Fibroblast of the aortic adventitia (primary cell): ENCODE data around the gene WEE2. TPM values are rescaled to one million over a fixed set of nuclear protein-coding genes. Genes with fewer than 3 reads are reported as not detected.
A peak's percentile ranks its signal among the peaks of the same experiment; 100 is the strongest.

Experiments
- DNase-seq: peaks from one replicate; pipeline ENCODE4 v3.0.0-alpha.2; 2010; ENCODE audit warnings: low read depth
- H3K4me3 ChIP-seq: 2 replicates; pipeline ENCODE4 v1.5.1; 2011; ENCODE audit warnings: low read depth, mild to moderate bottlenecking, control low read depth, low read length, moderate library complexity
- CTCF ChIP-seq: IDR thresholded peaks from 2 replicates; pipeline ENCODE4 v1.5.1; 2011; ENCODE audit warnings: mild to moderate bottlenecking, low read length, control low read depth, inconsistent platforms; ENCODE audit not compliant: insufficient read depth
- total RNA-seq: library from RNA; depleted of rRNA; stranded (reverse); fragments of >200 nt; gene quantifications from 2 replicates; pipeline ENCODE4 v1.2.3, GENCODE V29; 2012; ENCODE audit warnings: low replicate concordance

Gene WEE2
- total RNA-seq, 1 donor, result under 0.01 TPM

- DNase-seq, result no peak
- no peak for TF ChIP-seq CTCF
- no peak overlapping the region for H3K4me3 ChIP-seq
Observed at GRCh38 chr7:141715794-141716689, 7.9 kb downstream of the WEE2 start.

DNA sequence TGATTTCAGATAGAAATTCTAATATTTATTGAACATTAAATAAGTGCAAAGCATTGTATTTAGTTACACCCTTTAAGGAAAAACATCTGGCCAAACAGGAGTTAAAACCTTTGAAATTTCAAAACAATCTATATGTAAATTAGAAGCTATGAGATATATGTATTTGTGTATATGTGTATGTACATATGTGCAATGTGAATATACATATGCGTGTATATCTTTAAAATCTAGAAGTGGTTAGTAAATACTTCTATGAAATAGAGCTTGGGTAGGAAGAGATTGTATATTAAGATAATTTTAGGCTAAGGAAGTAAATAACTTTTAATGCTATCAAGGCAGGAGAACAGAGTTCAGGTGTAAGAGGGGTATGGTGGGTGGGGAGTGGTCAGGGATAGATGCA, 9.3 kb downstream of the WEE2 start:
- no peak overlapping the region for H3K4me3 ChIP-seq
- no peak for DNase-seq
- no peak for TF ChIP-seq CTCF

DNA sequence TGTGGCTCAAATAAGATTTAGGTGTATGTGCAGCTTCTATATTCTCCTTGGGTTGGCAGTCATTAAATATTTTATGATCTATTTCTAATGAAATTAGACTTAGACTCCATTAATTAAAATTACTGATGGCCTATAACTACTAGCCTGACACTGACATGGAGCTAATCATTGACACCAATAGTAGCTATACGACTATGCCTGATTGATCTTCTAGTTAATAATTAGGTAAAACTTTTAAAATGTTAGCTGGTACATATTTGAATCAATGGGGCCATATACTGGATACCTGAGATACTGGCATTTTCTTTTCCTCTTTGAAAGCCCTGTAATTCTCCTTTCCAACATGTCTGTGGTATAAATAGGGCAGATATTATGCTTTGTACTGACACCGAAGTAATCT, 14.4 kb downstream of the WEE2 start:
- no peak for TF ChIP-seq CTCF
- no peak for DNase-seq

GRCh38 chr7:141729020-141729419, 20.9 kb downstream of the WEE2 start:
- TF ChIP-seq CTCF, result no peak
- DNase-seq, result no peak
- H3K4me3 ChIP-seq, result no peak overlapping the region

More for the DNA sequence above, 14.4 kb downstream of the WEE2 start:
- H3K4me3 ChIP-seq, result no peak overlapping the region

DNA sequence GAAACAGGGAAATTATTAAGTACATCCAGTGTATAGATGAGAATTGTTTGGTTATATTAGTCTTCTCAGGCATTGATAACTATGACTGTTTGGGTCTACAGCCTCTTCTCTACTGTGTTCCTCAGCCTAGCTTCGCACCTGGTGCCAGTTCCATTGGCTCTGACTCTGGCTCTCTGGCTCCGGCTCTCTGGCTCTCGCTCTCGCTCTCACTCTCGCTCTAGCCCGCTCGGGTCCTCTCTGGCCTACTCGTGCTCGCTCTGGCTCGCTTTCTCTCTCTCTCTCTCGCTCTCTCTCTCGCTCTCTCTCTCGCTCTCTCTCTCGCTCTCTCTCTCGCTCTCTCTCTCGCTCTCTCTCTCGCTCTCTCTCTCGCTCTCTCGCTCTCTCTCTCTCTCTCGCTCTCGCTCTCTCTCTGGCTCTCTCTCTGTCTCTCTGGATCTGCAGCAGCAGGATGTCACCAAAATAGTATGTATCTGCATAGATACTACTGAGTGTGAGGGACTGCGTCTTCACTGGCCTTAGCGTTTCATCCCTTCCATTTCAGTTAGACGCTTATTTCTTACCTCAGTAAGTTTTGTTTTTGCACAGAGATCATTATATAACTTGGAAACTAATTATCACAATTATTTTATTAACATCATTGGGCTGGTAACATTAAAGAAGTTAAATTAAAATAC, 23.5 kb downstream of the WEE2 start:
- peak; percentile 12 for DNase-seq
- no peak for TF ChIP-seq CTCF
- no peak overlapping the region for H3K4me3 ChIP-seq

DNA sequence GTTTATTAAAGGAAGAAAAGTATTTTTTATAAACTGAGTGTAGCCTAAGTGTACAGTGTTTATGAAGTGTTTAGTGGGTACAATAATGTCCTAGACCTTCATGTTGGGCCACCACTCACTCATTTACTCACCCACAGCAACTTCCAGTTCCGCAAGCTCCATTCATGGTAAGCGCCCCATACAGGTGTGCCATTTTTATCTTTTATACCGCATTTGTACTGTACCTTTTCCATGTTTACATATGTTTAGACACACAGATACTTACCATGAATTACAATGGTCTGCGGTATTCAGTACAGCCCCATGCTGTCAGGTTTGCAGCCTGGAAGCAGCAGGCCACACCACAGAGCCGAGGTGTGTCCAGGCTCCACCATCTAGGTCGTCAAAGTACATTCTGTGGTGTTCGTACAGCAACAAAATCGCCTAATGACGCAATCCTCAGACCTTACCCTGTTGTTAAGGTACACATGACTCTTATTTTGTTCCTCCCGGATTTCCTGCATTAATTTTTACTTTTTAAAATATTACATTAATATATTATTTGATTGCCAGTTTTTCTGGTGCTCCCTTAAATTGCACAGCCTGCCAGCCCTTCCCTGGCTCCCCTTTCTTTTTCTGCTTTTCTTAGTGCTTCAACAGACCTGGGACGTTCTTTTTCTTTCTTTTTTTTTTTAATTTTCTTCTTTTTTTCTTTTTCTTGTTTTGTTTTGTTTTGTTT, 29.1 kb downstream of the WEE2 start:
- no peak for TF ChIP-seq CTCF
- peak overlapping the region; percentile 78 for H3K4me3 ChIP-seq
- DNase-seq, result peak; percentile 11
